Measurements from ENCODE around the gene CXCL14. TPM values are rescaled to one million over a fixed set of nuclear protein-coding genes. Genes with fewer than 3 reads are reported as not detected.
A peak's percentile ranks its signal among the peaks of the same experiment; 100 is the strongest.

The CXCL14 gene
- total RNA-seq, 1 donor from 2014 or later, result not detected

GRCh38 chr5:135559354-135559753 is 19.4 kb downstream of the CXCL14 start:
- Mint-ChIP-seq H3K9me3 (no peaks in the 10 kb centered on the region), H3K4me1 (ENCODE audit: low read depth) (peaks cover 7% of the 10 kb centered on the region), H3K36me3 (ENCODE audit: low read depth) (no peaks in the 10 kb centered on the region), H3K27me3 (ENCODE audit: insufficient read depth) (peaks cover 16% of the 10 kb centered on the region), H3K27ac (no peak overlapping the region), H3K4me3 (no peak overlapping the region)
- no peak for DNase-seq (ENCODE audit: low spot score)
- intact Hi-C loops (cut with micrococcal nuclease), result no loop called here

GRCh38 chr5:135557076-135557838 is 21.5 kb downstream of the CXCL14 start:
- H3K27me3 Mint-ChIP-seq (ENCODE audit: insufficient read depth), result peaks cover 22% of the 10 kb centered on the region
- no peak overlapping the region for H3K27ac Mint-ChIP-seq
- H3K9me3 Mint-ChIP-seq, result no peaks in the 10 kb centered on the region
- H3K36me3 Mint-ChIP-seq (ENCODE audit: low read depth), result no peaks in the 10 kb centered on the region
- peaks cover 7% of the 10 kb centered on the region for H3K4me1 Mint-ChIP-seq (ENCODE audit: low read depth)
- no peak overlapping the region for H3K4me3 Mint-ChIP-seq
- no peak for DNase-seq (ENCODE audit: low spot score)
- intact Hi-C loops (cut with micrococcal nuclease), result no loop called here

GRCh38 chr5:135556620-135557019 is 22.2 kb downstream of the CXCL14 start:
- no peak for DNase-seq (ENCODE audit: low spot score)
- Mint-ChIP-seq H3K9me3 (no peaks in the 10 kb centered on the region), H3K4me3 (no peak overlapping the region), H3K4me1 (ENCODE audit: low read depth) (peaks cover 7% of the 10 kb centered on the region), H3K27me3 (ENCODE audit: insufficient read depth) (peaks cover 27% of the 10 kb centered on the region), H3K27ac (no peak overlapping the region), H3K36me3 (ENCODE audit: low read depth) (no peaks in the 10 kb centered on the region)
- intact Hi-C loops (cut with micrococcal nuclease), result no loop called here

- intact Hi-C loops (cut with micrococcal nuclease), result no loop called here
- no peak overlapping the region for H3K4me3 Mint-ChIP-seq
- H3K4me1 Mint-ChIP-seq (ENCODE audit: low read depth), result peaks cover 1% of the 10 kb centered on the region
- DNase-seq (ENCODE audit: low spot score), result no peak
- no peak overlapping the region for H3K27ac Mint-ChIP-seq
- peaks cover 26% of the 10 kb centered on the region for H3K27me3 Mint-ChIP-seq (ENCODE audit: insufficient read depth)
- H3K9me3 Mint-ChIP-seq, result no peaks in the 10 kb centered on the region
- H3K36me3 Mint-ChIP-seq (ENCODE audit: low read depth), result no peaks in the 10 kb centered on the region
These were observed 23.3 kb downstream of the CXCL14 start for GRCh38 chr5:135555530-135555929.

DNA sequence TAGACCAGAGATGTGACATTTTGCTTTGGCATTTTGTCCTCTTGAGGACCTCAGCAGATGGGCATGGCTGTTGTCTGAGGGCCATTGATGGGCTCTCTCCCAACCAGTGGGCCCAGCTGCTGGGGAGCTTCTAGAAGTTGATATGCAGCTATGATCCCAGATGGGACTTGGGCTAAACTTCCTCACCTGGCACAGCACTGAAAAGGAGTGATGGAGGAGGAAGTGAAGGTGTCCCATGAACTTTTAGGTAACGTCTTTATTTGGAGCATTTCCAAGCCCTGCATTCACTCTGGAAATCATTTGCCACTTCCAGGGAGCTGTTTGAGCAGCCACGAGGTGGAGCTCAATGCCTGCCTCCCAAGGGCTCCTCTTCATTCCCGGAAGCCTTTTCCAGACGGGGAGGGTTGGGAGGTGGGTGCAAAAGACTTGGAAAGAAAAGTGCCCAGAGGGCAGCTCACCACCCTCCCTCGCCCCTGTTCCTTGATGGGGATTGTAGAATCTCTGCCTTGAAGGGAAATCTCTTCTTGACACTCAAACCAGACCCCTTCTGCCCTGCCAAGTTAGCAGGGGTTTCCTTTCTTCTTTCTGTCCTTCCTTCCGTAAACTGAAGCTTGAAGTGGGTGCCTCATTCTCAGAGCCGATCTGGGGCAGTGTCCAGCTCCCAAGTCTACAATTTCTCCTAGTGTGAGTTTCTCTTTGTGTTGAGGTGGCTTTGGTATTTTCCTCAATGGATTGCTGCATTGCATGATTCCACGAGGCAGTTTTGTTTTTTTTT is 24.9 kb downstream of the CXCL14 start:
- Mint-ChIP-seq H3K27me3 (ENCODE audit: insufficient read depth) (peaks cover 40% of the 10 kb centered on the region), H3K27ac (no peak overlapping the region), H3K9me3 (no peaks in the 10 kb centered on the region), H3K4me1 (ENCODE audit: low read depth) (no peaks in the 10 kb centered on the region), H3K4me3 (no peak overlapping the region), H3K36me3 (ENCODE audit: low read depth) (no peaks in the 10 kb centered on the region)
- intact Hi-C loops (cut with micrococcal nuclease), result no loop called here
- no peak for DNase-seq (ENCODE audit: low spot score)

- peak; percentile 40 for DNase-seq (ENCODE audit: low spot score)
- Mint-ChIP-seq H3K9me3 (no peaks in the 10 kb centered on the region), H3K4me3 (no peak overlapping the region), H3K27me3 (ENCODE audit: insufficient read depth) (peaks cover 47% of the 10 kb centered on the region), H3K36me3 (ENCODE audit: low read depth) (no peaks in the 10 kb centered on the region), H3K27ac (no peak overlapping the region), H3K4me1 (ENCODE audit: low read depth) (no peaks in the 10 kb centered on the region)
- intact Hi-C loops (cut with micrococcal nuclease), result loop anchor here (1.0 kb wide), 2 partner anchors 86 to 90 kb away; no protein-coding TSS in a partner anchor
These were observed 27.0 kb downstream of the CXCL14 start for GRCh38 chr5:135551593-135552447.

- no peak overlapping the region for H3K27ac Mint-ChIP-seq
- intact Hi-C loops (cut with micrococcal nuclease), result no loop called here
- no peak for DNase-seq (ENCODE audit: low spot score)
- H3K36me3 Mint-ChIP-seq (ENCODE audit: low read depth), result no peaks in the 10 kb centered on the region
- H3K4me1 Mint-ChIP-seq (ENCODE audit: low read depth), result peaks cover under 1% of the 10 kb centered on the region
- H3K9me3 Mint-ChIP-seq, result no peaks in the 10 kb centered on the region
- H3K4me3 Mint-ChIP-seq, result no peak overlapping the region
- H3K27me3 Mint-ChIP-seq (ENCODE audit: insufficient read depth), result peaks cover 62% of the 10 kb centered on the region
These were observed 29.4 kb downstream of the CXCL14 start for GRCh38 chr5:135549413-135549812.

DNA sequence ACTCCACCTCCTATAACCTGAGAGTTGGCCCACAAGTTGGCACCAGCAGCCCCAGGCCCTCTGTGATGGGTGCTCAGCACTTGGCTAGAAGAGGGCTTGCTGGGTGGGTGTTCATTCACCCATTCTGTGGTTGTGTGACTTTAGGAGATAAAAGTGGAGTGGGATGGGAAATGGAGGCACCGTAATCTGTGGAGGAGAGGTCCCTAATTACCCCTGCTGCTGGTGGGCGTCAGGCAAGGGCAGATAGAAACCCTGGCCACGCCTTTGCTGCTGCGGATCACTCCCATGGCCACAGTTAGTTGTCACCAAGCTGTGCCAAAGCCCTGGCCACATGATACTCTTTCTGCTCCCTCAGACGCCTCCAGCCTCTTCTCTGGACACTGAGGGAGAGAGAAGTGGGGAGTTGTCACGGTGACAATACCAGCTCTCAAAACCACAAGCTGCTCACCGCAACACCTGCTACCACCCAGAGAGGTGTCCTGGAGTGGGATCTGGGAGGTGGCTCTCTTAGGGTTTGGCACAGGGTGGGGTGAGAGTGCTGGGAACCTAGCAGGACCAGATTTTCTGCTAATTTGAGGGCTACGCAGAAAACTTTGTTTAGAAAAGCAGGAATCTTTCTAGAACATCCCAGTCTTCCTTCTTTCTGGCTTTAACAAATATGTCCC is 31.1 kb downstream of the CXCL14 start:
- Mint-ChIP-seq H3K4me3 (no peak overlapping the region), H3K27ac (no peak overlapping the region), H3K9me3 (no peaks in the 10 kb centered on the region), H3K36me3 (ENCODE audit: low read depth) (no peaks in the 10 kb centered on the region), H3K27me3 (ENCODE audit: insufficient read depth) (peaks cover 67% of the 10 kb centered on the region), H3K4me1 (ENCODE audit: low read depth) (peaks cover 10% of the 10 kb centered on the region)
- DNase-seq (ENCODE audit: low spot score), result no peak
- intact Hi-C loops (cut with micrococcal nuclease), result no loop called here

DNA sequence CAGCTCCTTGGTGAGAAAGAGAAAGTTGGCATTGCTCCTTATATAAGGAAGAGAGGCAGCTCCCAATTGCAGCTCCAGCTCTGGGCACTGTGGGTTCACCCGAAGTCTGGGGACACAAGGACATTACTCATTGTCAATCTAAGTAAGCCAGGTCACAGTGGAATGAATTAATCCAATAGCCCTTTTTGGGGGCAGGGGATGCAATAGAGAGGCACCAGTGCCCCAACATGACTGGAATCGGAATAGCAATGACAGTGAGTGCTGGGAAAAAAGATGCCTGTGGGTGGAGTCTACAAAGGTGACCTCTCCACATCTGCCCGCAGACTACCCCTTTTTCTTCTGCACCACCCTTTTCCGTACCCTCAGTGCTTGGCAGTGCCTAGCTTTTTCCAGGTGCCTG is 31.9 kb downstream of the CXCL14 start:
- H3K4me1 Mint-ChIP-seq (ENCODE audit: low read depth), result peaks cover 10% of the 10 kb centered on the region

GRCh38 chr5:135546101-135546500 is 32.7 kb downstream of the CXCL14 start:
- intact Hi-C loops (cut with micrococcal nuclease), result no loop called here
- DNase-seq (ENCODE audit: low spot score), result no peak
- H3K36me3 Mint-ChIP-seq (ENCODE audit: low read depth), result no peaks in the 10 kb centered on the region
- peaks cover 75% of the 10 kb centered on the region for H3K27me3 Mint-ChIP-seq (ENCODE audit: insufficient read depth)
- H3K4me3 Mint-ChIP-seq, result no peak overlapping the region
- H3K9me3 Mint-ChIP-seq, result no peaks in the 10 kb centered on the region
- H3K4me1 Mint-ChIP-seq (ENCODE audit: low read depth), result peaks cover 10% of the 10 kb centered on the region
- no peak overlapping the region for H3K27ac Mint-ChIP-seq

More for the DNA sequence above, 31.9 kb downstream of the CXCL14 start:
- Mint-ChIP-seq H3K36me3 (ENCODE audit: low read depth) (no peaks in the 10 kb centered on the region), H3K27ac (no peak overlapping the region), H3K27me3 (ENCODE audit: insufficient read depth) (peaks cover 72% of the 10 kb centered on the region), H3K9me3 (no peaks in the 10 kb centered on the region), H3K4me3 (no peak overlapping the region)
- intact Hi-C loops (cut with micrococcal nuclease), result no loop called here
- no peak for DNase-seq (ENCODE audit: low spot score)

GRCh38 chr5:135545099-135545498 is 33.7 kb downstream of the CXCL14 start:
- H3K27ac Mint-ChIP-seq, result no peak overlapping the region
- peaks cover 10% of the 10 kb centered on the region for H3K4me1 Mint-ChIP-seq (ENCODE audit: low read depth)
- no peaks in the 10 kb centered on the region for H3K9me3 Mint-ChIP-seq
- H3K27me3 Mint-ChIP-seq (ENCODE audit: insufficient read depth), result peaks cover 83% of the 10 kb centered on the region
- H3K36me3 Mint-ChIP-seq (ENCODE audit: low read depth), result peaks cover 1% of the 10 kb centered on the region
- DNase-seq (ENCODE audit: low spot score), result no peak
- intact Hi-C loops (cut with micrococcal nuclease), result loop anchor here (2.0 kb wide), 1 partner anchor 54 kb away; no protein-coding TSS in a partner anchor
- H3K4me3 Mint-ChIP-seq, result peak overlapping the region; percentile 15

Data from activated T-helper 1 cell treated with anti-CD3 and anti-CD28 coated beads, Interleukin-12 subunit alpha, Interleukin-12 subunit beta, Interleukin-2, Interleukin-4 antibody, amounts not matched to agents 30 ng/mL and 10 ng/mL and 1 ng/mL, durations not matched to agents 14 hours and 24 hours and 36 hours (primary cell).